Measurements from ENCODE around the gene HDAC4.

The HDAC4 gene

GRCh38 chr2:239353692-239354091 lies 47.1 kb downstream of the HDAC4 start:
- peaks cover 0 to 8% of the 10 kb centered on the region in 2 experiments; a peak in 2 of 3 replicates for H3K36me3 ChIP-seq (ENCODE audit: control insufficient read depth in 2 of 2, insufficient read depth in 1 of 2, low read length in 2 of 2)
- POLR2A ChIA-PET, result no interaction called here
- H3K4me3 ChIP-seq (ENCODE audit: low read depth, low read length), result no peak overlapping the region
- no peaks in the 10 kb centered on the region for H3K9me3 ChIP-seq (ENCODE audit: control insufficient read depth, insufficient read depth, low read depth, low read length)
- CTCF ChIA-PET, result no interaction called here
- TF ChIP-seq ZNF26 (tag by site-specific recombination; IDR thresholded peaks at IDR 0.05) (no peak), FEZF1 (tag by site-specific recombination; IDR thresholded peaks at IDR 0.05) (no peak)
- H3K4me1 ChIP-seq (ENCODE audit: control insufficient read depth, insufficient read depth, low read length), result peaks cover 4% of the 10 kb centered on the region; the same call in 1 of the 2 replicates
- no peak overlapping the region for H3K27ac ChIP-seq (ENCODE audit: extremely low read depth, low read depth, low read length)

GRCh38 chr2:239351687-239352086 lies 49.1 kb downstream of the HDAC4 start:
- no peak overlapping the region for H3K27ac ChIP-seq (ENCODE audit: extremely low read depth, low read depth, low read length)
- POLR2A ChIA-PET, result no interaction called here
- CTCF ChIA-PET, result no interaction called here

GRCh38 chr2:239349453-239350135 lies 51.2 kb downstream of the HDAC4 start:
- ChIA-PET POLR2A (interaction anchor here (0.7 kb wide), 1 partner anchor 52 kb away, joined by 3 read pairs; no protein-coding TSS in a partner anchor), CTCF (interaction anchor here (0.7 kb wide), 1 partner anchor 20 kb away, joined by 5 read pairs; no protein-coding TSS in a partner anchor)
- H3K27ac ChIP-seq (ENCODE audit: extremely low read depth, low read depth, low read length), result no peak overlapping the region
- no peak overlapping the region for H3K4me3 ChIP-seq (ENCODE audit: low read depth, low read length)
- H3K4me1 ChIP-seq (ENCODE audit: control insufficient read depth, insufficient read depth, low read length), result no peaks in the 10 kb centered on the region
- H3K36me3 ChIP-seq (ENCODE audit: control insufficient read depth in 2 of 2, insufficient read depth in 1 of 2, low read length in 2 of 2), result peaks cover 0 to 8% of the 10 kb centered on the region in 2 experiments; a peak in 1 of 3 replicates
- H3K9me3 ChIP-seq (ENCODE audit: control insufficient read depth, insufficient read depth, low read depth, low read length), result no peaks in the 10 kb centered on the region
- TF ChIP-seq TSHZ1 (tag by site-specific recombination; IDR thresholded peaks at IDR 0.05; ENCODE audit: borderline replicate concordance) (no peak), ZBTB11 (tag by site-specific recombination; conservative IDR thresholded peaks at IDR 0.05; ENCODE audit: low read depth) (no peak), ZFP41 (tag by site-specific recombination; IDR thresholded peaks at IDR 0.05; ENCODE audit: borderline replicate concordance) (no peak), GLIS1 (tag by site-specific recombination; IDR thresholded peaks at IDR 0.05) (peak; percentile 44), GLIS2 (tag by site-specific recombination; IDR thresholded peaks at IDR 0.05) (0 out of 2 replicates have a peak, but pooled peaks have one; percentile 35), ZNF248 (tag by site-specific recombination; IDR thresholded peaks at IDR 0.05) (no peak), SP2 (tag by site-specific recombination; IDR thresholded peaks at IDR 0.05) (no peak), ZNF311 (tag by site-specific recombination; IDR thresholded peaks at IDR 0.05; ENCODE audit: borderline replicate concordance) (no peak), ZIC2 (tag by site-specific recombination; IDR thresholded peaks at IDR 0.05) (peak; percentile 79), ELK4 (IDR thresholded peaks at IDR 0.05; ENCODE audit: borderline replicate concordance, low read depth, low read length) (no peak), ZBTB8A (tag by site-specific recombination; IDR thresholded peaks at IDR 0.05) (peak; percentile 19; the same call in 1 of the 2 replicates), ZNF777 (tag by site-specific recombination; IDR thresholded peaks at IDR 0.05; ENCODE audit: borderline replicate concordance) (no peak)

More at GRCh38 chr2:239351687-239352086, 49.1 kb downstream of the HDAC4 start:
- Histone ChIP-seq H3K36me3 (ENCODE audit: control insufficient read depth in 2 of 2, insufficient read depth in 1 of 2, low read length in 2 of 2) (peaks cover 0 to 8% of the 10 kb centered on the region in 2 experiments; a peak in 1 of 3 replicates), H3K4me3 (ENCODE audit: low read depth, low read length) (no peak overlapping the region), H3K9me3 (ENCODE audit: control insufficient read depth, insufficient read depth, low read depth, low read length) (no peaks in the 10 kb centered on the region), H3K4me1 (ENCODE audit: control insufficient read depth, insufficient read depth, low read length) (no peaks in the 10 kb centered on the region)
- TF ChIP-seq HOXC10 (CRISPR knock-in tag; IDR thresholded peaks at IDR 0.05) (no peak), ZNF18 (tag by site-specific recombination; IDR thresholded peaks at IDR 0.05) (no peak), ZNF155 (tag by site-specific recombination; IDR thresholded peaks at IDR 0.05) (no peak), ZNF830 (tag by site-specific recombination; IDR thresholded peaks at IDR 0.05; ENCODE audit: low read depth) (no peak), SP3 (tag by site-specific recombination; IDR thresholded peaks at IDR 0.05) (no peak), SP7 (tag by site-specific recombination; IDR thresholded peaks at IDR 0.05) (no peak)
